ENCODE data around the gene ITPR2.
A peak's percentile ranks its signal among the peaks of the same experiment; 100 is the strongest.
"Not testable (repeated sequence)": the region's sequence is repeated elsewhere in the genome, so short reads cannot be mapped to it uniquely, and the experiment has no call there.

Gene ITPR2

DNA sequence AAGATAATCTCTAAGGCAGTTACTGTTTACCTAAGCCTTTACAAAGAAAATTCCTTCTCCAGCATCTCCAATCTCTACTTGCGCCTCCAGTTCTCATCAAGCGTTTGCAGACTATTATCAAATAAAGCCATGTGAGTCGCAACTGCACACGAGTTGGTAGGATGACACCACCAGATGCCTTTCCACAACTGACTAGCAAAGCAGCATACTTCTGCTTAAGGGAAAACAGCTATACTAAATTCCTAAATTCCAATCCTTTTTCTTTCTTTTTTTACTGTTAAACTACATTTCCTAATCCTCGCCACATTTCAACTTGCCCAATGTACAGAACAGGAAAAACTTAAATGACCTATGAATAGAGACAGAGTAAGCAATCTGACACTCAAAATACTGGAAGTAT is 166.7 kb downstream of the ITPR2 start:
- no peak for DNase-seq (ENCODE audit: low read depth)

DNA sequence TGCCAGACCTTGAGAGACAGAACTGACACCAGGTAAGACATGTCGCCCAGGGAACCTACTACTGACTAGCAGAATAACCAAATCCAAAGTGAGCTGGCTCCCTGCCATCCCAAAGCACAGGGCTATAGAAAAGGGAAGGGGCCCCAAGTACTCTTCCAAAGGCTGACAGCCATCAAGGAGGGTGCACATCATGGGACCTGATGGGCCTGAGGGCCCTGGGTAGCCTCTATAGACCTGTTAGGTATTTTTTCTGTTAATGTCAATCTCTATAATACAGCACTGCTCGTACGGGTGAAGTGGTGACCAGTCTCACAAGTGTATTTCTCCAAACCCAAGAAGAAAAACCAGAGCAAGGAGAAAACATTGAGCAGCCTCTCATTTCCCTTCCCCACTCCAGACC is 171.6 kb downstream of the ITPR2 start:
- DNase-seq (ENCODE audit: low read depth) = no peak

DNA sequence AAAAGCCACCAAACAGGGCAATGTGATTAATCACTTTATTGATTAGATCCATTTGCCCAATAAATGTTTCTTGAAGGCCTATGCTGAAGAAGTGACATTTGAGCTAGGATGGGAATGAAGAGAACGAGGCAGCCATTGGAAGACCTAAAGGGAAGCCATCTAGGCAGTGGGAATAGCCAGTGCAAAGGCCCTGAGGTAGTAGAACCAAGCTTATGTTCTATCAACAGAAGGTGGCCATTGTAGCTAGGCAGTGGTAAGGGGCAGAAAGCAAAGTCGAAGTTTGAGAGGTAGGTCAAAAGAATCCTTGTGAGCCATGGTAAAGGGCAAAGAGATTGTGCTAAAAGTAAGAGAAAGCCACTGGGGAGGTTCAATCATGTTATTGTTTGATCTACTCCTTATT is 173.1 kb downstream of the ITPR2 start:
- no peak for DNase-seq (ENCODE audit: low read depth)

DNA sequence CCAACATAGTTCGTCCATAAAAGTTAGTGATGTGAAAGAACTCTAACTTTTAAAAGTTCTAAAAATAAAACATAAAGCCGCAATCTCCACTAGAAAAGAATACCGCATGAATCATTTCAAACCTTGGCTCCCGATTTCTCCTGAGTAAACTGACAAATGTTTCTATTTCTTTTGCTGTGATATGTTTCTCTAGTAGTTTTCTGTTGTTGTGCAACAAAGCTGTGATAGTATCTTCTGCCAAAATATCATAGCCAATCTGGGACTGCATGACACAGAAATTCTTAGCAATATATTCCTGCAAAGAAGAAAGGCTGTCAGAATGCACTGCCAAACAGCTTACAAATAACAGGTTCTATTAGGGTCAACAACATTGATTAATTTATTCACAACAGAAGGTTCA is 174.0 kb downstream of the ITPR2 start:
- no peak for DNase-seq (ENCODE audit: low read depth)

DNA sequence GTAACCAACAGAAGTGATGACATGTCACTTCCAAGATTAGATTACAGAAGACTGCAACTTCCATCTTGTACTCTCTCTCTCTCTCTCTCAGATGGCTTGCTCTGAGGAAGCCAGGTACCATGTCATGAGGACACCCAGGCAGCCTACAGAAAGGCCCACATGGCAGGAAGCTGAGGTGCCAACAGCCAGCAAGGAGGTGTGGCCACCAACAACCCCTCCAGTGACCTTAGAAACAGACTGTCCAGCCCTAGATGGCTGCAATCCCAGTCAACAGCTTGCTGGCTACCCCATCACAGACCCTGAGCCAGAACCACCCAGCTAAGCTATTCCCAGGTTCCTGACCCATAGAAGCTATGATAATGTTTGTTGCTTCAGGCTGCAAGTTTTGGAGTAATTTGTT is 178.4 kb downstream of the ITPR2 start:
- DNase-seq (ENCODE audit: low read depth) = no peak

DNA sequence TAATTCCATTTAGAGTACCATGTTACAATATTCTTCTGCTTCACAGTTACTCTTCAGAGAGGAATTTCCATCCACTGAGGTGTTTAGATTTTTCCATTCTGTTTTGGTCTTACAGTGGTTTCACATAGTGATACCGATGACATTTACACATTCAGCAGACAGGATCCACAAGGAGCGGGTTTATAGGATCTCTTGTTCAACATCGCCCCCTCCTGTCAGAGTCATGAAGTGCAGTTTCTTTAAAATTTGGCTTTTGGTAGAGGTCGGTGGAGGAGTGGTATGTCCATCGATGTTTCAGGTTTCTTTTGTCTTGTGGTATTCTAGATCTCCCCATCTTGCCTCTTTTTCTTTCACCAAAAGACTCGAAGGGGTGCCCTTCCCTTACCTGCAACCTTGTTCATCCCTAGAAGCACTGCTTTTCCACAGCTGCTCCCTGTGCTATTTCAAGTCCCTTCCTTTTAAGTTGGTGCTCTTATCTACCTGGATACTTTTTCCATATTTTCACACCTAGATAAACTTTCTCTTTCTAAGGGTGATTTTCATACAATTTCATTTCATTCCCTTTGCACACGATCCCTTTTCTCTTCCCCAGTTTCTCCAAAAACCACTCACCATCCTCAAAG is 181.3 kb downstream of the ITPR2 start:
- peak; percentile 31 for DNase-seq (ENCODE audit: low read depth)

DNA sequence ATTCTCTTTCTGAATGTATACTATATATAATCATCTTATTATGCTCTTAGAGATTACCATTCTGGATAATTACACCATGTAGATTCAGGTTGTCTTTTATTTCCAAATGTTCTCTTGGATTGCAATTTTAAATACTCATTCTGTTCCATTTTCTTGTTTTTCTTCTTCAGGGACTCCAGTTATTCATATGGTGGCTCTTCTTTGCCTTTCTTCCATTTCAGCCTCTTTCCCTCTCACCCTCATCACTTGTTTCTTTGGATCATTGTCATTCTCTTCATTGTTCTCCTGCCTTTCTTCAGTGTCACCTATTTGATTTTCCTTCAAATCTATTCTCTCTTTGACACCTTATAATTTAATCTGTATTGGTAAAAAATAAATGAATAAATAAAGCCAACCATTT is 182.0 kb downstream of the ITPR2 start:
- no peak for DNase-seq (ENCODE audit: low read depth)

DNA sequence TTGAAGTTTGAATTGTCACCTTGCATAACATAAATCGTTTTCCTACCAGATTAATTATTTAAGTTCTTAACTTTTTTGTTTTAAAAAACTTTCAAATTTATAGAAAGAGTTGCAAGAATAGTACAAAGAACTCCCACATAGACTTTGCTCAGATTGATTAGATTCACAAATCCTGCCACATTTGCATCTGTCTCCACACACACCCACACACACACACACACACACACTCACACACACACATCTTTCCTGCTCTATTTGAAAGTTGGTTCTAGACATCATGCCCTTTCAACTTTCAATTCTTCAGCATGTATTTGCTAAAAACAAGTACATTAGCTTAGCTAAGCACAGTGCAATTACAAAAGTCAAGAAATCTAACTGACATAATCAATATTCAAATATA is 184.0 kb downstream of the ITPR2 start:
- DNase-seq (ENCODE audit: low read depth) = no peak

DNA sequence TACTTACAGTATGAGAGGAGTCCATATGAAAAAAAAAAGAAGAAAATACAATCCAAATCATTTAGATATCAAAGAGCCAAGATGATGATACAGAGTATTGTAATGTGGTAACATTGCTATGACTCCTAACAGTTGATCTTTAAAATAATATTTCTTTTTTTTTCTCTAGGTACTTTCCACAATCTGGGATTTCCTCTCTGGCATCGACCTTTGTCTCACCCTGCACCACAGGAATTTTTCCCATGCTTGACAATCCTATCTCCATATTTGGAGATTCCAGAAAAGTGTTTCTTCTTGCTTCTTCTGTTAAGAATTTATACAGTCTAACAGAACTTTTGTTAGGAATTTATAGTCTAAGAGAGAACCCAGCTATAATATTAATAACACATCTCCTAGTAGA is 184.4 kb downstream of the ITPR2 start:
- DNase-seq (ENCODE audit: low read depth) = no peak

DNA sequence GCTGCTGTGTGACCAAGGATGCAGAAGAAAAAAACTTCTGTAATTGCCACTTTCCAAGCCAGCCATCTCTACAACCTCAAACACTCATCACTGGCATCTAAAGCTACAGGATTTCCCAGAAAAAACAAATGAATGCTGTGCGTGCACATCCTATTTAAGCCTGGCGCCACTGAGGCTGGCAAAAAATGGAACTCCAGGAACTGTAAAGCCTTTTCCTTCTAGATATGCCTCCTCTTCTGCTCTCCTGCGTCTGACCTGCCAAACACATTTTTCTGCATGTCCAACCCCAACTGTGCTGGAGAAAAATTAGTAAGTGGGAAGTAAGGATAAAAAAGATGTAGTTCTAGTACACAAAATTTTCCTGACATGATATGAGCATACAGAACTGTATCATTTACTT is 184.9 kb downstream of the ITPR2 start:
- no peak for DNase-seq (ENCODE audit: low read depth)

DNA sequence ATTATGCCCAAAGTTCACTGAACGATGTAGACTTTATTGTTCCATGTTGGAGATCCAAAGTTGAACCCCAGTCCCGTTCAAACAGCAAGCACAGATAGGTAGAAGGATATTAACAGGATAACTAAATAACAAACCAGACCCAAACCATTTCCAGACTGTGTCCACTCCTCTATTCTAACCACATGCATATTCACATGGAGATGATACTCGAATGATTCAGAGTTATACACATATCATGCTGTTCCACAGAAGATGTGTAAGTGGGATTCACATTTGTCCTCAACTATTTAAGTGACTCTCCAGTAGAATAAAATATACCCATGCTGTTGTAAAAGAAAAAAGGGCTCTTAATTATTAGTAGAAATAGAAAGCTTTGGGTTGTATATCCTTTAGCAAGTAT is 185.9 kb downstream of the ITPR2 start:
- DNase-seq (ENCODE audit: low read depth) = no peak

DNA sequence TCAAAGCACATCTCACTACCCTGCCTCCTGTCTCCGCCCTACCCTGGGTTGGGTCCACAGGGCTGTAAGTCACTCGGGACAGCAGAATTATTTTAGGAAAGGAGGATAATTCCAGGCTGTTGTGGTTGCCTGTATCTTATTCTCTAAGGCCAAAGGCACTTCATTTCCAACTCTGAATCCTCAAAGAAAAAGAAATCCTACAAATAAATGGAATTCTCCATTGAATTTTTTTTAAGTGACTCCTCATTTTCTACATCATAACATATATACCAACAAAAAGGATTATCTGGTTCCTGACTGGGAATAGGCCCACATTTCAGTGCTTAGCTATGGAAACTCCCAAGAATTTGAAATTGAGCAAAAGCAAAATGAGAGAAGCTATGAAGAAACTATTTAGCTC is 186.4 kb downstream of the ITPR2 start:
- DNase-seq (ENCODE audit: low read depth) = no peak

DNA sequence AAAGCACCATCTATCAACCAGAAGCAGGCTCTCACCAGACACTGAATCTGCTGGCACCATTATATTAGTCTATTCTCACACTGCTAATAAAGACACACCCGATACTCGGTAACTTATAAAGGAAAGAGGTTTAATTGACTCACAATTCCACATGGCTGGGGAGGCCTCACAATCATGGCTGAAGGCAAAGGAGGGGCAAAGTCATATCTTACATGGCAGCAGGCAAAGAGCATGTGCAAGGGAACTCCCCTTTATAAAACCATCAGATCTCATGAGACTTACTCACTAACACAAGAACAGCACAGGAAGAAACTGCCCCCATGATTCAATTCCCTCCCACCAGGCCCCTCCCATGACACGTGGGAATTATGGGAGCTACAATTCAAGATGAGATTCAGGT is 188.6 kb downstream of the ITPR2 start:
- not testable (repeated sequence) for DNase-seq (ENCODE audit: low read depth)

DNA sequence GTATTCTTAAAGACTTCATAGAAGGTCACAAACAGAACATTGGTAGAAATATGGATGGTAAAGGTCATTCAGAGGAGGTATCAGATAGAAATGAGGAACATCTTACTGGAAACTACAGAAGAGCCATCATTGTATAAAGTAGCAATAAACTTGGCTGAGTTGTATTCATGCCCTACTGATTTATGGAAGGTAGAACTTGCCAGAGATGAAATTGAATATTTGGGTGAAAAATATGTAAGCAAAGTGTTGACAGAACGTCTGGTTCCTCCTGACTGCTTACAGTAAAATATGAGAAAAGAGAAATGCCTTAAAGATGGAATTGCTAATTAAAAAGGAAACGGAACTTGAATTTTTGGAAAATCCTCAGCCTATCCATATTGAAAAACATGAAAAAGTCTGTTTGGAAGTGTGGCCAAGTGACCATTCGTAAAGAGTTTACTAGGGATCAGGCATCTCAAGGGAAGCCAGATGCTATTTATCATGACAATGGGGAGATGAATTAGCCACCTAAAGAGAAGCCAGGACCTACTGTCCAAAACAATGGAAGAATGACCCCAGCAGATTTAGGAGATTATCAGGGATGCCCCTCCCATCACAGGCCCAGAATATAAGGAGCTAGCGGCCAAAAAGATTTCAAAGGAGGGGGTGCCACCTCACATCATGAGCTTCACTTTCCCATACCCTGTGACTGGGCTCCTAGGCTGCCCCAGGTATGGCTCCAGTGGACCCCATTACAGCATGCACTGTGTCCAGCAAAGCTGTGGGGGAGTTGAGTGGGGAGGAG is 189.3 kb downstream of the ITPR2 start:
- DNase-seq (ENCODE audit: low read depth) = no peak

DNA sequence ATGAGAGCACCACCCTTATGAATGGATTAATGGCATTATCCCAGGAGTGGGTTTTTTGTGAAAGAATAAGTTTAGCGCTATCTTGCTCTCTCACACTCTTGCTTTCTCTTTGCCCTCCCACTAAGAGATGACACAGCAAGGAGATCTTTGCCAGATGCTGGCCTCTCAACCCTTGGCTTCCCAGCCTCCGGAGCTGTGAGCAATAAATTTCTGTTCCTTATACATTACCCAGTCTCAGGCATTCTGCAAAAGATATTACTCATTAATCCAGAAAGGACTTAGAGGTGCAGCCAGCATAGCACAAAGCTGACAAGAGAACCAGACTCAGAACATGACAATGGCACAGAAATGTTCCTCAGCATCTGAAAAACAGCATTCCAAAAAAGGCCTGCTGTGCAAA is 190.6 kb downstream of the ITPR2 start:
- DNase-seq (ENCODE audit: low read depth) = no peak

DNA sequence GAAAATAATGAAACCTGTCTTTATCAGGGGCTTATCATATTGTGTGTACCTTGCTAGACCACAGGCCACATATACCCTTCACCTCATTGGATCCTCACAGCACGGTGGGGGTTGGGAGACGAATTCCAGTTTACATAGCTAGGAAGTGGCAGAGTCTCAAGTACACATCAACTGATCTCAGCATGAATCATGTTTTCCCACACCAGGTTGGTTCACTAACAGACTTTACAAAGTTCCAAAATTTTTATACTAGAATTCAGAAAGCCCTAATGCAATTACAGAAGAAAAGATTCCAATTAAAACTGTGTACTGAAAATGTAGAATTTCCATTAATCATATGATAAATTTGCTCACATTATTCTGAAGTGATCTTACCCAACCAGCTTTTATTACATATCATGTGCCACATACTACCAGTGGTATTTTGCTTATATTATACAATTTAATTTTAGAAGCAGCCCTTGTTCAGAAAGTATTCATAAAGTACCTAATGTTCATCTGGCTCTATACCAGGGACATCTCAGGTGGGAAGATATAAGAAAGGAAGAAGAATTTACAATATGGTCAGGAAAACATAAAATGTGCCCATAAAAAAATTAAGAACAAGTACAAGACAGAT is 196.2 kb downstream of the ITPR2 start:
- no peak for DNase-seq (ENCODE audit: low read depth)

DNA sequence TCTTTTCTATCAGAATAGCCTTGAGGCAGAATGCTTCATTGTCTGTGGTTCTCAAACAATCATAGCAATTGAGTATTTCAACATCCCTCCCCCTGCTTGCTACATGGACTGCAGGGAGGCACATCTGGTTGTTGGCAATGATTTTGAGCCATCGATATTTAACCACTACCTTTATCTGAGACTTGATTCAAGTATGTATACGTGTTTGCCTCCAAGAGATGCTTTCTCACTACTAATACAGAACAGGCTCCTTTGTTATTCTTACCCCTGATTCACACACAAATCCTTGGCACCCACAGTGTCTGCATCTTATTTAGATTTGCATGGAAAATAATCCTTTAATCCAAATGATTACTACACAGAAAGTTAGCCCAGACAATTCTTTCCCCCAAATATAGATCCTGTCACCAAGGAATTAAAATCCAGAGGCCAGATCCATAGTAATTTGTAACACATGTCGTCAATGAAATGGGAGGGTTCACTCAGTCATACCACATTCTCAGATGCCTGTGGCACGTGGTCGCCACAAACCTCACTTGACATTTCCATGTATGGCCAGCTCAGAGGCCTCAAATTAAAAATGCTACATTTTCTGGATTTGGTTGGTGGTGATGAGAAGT is 199.3 kb downstream of the ITPR2 start:
- no peak for DNase-seq (ENCODE audit: low read depth)

DNA sequence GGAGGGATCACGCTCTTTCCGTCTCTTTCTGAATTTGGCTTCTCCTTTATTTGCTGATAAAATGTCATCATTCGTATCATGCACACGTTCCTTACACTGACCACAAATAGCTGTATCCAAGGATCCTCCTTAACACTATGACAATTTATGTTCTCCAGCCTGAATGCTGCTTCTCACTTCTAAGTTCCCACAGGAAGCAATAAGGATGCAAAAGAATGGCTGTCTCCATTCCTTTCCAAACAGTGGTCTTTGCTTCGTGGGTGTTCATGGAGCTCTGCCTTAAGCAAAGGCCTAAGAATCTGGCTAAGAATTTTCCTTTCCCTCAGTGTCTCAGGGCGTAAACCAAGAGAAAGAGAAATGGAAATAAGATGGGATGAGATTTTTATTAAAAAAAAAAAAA is 200.2 kb downstream of the ITPR2 start:
- no peak for DNase-seq (ENCODE audit: low read depth)

DNA sequence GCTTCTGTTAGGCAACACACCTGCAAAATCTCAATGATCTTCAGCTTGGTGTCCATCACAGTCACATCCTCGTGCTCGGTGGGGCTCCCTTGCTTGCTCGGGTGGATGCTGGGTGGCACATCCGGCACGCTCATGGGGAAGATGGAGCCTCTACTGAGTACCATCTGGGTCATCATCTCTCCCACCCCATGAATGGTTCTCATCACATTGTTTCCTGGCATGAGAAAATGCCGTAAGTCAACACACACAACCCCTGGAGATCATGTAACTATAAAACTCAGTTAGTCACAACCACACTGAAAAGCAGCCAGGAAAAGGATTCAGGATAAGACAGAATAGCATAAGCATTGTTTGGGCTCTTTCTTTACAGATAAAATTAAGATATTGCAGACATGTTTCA is 201.1 kb downstream of the ITPR2 start:
- no peak for DNase-seq (ENCODE audit: low read depth)

DNA sequence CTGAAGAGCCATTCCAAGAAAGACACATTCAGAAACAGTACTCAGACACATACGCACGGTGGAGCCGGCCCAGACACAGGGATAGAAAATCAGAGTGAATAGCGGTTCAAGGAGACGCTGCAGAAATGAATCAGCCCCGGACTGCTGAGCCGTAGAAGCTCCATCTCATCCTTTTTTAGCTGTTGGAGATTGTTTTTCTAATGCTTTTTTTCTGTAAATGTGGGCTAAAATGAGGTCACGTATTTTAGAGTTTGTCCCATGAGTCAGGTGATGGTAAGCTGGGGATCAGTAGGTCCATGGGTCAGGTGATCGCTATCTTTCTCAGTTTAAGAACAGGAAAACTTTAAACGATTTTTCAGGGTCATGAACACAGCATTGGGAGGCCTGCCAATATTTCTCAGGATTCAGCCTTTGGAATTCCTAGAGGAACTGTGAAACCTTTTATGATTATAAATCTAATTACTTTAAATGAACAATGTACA is 202.4 kb downstream of the ITPR2 start:
- no peak for DNase-seq (ENCODE audit: low read depth)

DNA sequence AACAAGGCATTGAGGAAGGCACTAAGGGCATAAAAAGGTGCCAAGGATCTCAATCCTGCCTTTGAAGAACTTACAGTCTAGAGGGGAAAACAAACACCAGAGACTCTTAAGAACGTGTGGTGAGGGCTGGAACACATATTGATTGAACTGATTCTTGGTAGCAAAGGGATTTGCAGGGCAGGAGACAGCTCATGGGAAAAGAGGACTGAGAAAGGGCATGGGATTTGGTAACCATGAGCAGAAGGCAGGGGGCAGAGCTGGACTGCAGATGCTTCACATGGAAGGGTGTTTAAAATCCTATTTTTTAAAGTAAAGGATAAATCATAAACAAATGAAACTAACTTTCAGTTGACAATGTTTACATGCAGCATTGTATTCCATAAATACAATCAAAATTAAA is 203.1 kb downstream of the ITPR2 start:
- no peak for DNase-seq (ENCODE audit: low read depth)

DNA sequence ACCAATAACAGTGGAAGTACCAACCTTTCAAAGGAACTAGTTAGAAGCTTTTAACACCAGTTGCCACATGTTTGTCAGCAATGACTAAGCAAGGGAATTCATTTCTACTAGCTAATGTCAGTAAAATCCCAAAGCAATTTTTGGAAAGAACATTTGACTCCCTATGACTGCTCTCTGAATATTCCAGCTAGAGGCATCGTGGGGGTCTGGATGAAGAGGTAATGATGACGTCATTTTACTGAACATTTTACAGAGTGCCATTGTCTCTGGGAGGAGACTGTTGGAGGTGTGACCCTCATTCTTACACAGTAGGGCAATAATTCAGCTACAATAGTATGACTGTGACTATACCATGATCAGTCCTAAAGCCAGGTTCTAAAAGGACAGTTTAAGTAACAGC is 204.8 kb downstream of the ITPR2 start:
- DNase-seq (ENCODE audit: low read depth) = no peak

DNA sequence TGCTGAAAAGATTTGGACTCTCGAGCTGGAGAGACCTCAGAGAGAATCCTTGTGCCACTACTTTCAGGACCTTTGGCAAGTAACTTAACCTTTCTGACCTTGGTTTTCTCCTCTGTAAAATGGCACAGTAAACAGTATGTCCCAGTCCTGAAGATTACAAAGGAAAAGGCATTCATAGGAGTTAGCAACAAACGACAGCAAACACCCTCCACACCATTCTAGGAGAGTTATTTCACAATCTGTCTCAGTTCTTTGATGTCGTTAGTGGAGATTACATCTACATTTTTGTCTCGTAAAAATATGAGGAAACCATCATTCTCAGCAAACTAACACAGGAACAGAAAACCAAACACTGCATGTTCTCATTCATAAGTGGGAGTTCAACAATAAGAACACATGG is 205.7 kb downstream of the ITPR2 start:
- no peak for DNase-seq (ENCODE audit: low read depth)
